Neural crest cell (in vitro differentiated cells): ENCODE results near the gene CYP2U1. TPM values are rescaled to one million over a fixed set of nuclear protein-coding genes. Genes with fewer than 3 reads are reported as not detected.

Source experiments
- DNase-seq: peaks from one replicate; pipeline ENCODE4 v3.0.0; 2021; ENCODE audit warnings: low read depth, mixed read lengths, low spot score
- H3K27ac Mint-ChIP-seq: one replicate; pipeline ENCODE4 v1.8.0; 2021; ENCODE audit warnings: mild to moderate bottlenecking, mixed read lengths; ENCODE audit not compliant: unreplicated experiment
- H3K27me3 Mint-ChIP-seq: 2 replicates; pipeline ENCODE4 v1.8.0; 2021; ENCODE audit warnings: low read depth, mild to moderate bottlenecking, mixed read lengths
- H3K36me3 Mint-ChIP-seq: 2 replicates; pipeline ENCODE4 v1.8.0; 2021; ENCODE audit warnings: low read depth, mild to moderate bottlenecking, mixed read lengths
- H3K4me1 Mint-ChIP-seq: 2 replicates; pipeline ENCODE4 v1.8.0; 2021; ENCODE audit warnings: mixed read lengths
- H3K4me3 Mint-ChIP-seq: one replicate; pipeline ENCODE4 v1.8.0; 2021; ENCODE audit warnings: mild to moderate bottlenecking, mixed read lengths
- H3K9me3 Mint-ChIP-seq: 2 replicates; pipeline ENCODE4 v1.8.0; 2021; ENCODE audit warnings: mixed read lengths
- total RNA-seq: library from RNA; stranded (reverse); gene quantifications from 2 replicates; pipeline ENCODE4 v1.2.1, GENCODE V29; 2021
- TF ChIP-seq, protein P1 (sequence below): fragments of 200-600 bp; sonication (generic); conservative IDR thresholded peaks from 2 replicates; pipeline ENCODE4 v1.5.0; 2021; ENCODE audit warnings: antibody characterized with exemption, mild to moderate bottlenecking

The CYP2U1 gene
- total RNA-seq, 1 donor from 2014 or later: 7.6 TPM

DNA sequence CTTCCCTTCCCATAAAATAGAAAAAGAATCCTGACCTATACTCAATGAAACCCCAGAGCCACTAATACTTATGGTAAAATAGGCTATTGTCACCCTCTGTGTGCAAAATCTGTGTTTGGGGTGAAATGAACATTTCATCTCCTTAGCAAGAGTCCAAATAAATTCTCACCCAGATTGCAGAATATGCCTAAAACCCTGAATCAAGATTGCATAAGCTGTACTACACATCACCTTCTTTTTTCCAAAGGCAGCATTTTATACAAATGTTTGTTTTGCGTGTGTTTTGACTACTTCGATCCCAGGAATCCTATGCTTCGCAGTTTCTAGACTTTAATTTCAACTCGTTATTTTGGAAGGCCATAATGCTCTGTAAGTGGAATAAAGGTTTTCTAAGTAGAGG lies 46.1 kb downstream of the CYP2U1 start:
- no peak overlapping the region for H3K27ac Mint-ChIP-seq
- H3K9me3 Mint-ChIP-seq: peaks cover 3% of the 10 kb centered on the region
- no peak overlapping the region for H3K4me3 Mint-ChIP-seq
- no peaks in the 10 kb centered on the region for H3K36me3 Mint-ChIP-seq
- TF ChIP-seq, protein P1, sequence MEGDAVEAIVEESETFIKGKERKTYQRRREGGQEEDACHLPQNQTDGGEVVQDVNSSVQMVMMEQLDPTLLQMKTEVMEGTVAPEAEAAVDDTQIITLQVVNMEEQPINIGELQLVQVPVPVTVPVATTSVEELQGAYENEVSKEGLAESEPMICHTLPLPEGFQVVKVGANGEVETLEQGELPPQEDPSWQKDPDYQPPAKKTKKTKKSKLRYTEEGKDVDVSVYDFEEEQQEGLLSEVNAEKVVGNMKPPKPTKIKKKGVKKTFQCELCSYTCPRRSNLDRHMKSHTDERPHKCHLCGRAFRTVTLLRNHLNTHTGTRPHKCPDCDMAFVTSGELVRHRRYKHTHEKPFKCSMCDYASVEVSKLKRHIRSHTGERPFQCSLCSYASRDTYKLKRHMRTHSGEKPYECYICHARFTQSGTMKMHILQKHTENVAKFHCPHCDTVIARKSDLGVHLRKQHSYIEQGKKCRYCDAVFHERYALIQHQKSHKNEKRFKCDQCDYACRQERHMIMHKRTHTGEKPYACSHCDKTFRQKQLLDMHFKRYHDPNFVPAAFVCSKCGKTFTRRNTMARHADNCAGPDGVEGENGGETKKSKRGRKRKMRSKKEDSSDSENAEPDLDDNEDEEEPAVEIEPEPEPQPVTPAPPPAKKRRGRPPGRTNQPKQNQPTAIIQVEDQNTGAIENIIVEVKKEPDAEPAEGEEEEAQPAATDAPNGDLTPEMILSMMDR: no peak
- DNase-seq: no peak
- H3K4me1 Mint-ChIP-seq: no peaks in the 10 kb centered on the region
- H3K27me3 Mint-ChIP-seq: no peaks in the 10 kb centered on the region

DNA sequence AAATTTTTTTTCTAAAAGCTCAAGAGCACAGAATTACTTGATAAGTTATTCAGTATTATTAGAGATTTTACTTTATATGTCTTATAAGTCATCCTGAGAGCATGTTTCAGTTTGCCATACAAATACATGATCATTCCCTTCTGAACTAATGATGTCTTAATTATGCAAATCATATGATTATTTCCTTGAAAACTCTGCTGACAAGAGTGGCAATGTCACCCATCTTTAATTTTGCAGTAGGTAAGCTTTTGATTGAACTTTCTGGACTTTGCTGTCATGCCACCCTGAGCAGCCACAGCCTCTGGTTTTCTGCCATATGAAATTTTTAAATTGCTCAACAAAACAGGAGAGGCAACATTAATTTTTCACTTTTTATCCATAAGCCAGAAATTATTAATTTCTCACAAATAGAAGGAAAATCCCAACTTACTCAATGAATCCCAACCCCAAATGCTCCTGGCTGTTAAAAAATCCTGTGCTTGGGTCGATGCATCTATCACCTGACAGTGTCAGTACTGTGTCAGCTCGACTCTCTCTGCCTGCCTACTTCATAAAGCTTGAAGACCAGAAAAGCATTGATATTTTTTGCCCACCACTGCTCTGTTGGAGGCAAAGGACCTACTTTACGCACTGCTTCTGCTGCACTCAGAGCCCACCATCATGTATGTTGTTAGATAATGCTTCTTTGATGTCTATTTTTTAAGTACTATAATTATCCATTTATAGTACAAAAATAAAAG lies 46.8 kb downstream of the CYP2U1 start:
- TF ChIP-seq, protein P1: no peak
- H3K9me3 Mint-ChIP-seq: peaks cover 3% of the 10 kb centered on the region
- no peak for DNase-seq

DNA sequence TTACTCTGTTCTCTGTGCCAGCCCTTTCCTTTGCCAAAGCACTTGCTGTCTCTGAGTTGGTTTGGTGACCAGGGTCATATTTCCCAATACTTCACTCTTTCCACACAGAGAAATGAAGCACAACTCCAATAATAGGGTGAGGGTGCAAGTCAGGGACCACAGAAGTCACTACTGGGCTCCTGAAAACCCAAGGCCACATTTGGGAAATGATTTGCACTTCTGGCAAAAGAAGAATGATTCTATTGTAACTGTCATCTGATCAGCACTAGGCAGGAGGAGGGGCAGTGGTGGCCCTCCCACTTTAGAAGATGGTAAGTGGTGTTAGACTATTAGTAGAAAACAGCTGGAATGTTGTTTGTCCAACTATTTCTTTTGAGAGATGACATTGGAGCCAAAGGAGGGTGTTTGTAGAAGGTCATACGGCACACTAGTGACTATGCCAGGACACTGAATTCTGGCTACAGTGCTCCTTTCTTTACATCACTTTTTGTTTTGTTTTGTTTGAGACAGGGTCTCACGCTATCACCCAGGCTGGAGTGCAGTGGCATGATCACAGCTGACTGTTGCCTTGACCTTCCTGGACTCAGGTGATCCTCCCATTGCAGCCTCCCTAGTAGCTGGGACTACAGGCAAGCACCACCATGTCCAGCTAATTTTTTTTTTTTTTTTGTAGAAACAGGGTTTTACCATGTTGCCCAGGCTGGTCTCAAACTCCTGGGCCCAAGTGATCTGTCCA lies 47.5 kb downstream of the CYP2U1 start:
- no peaks in the 10 kb centered on the region for H3K27me3 Mint-ChIP-seq
- no peak overlapping the region for H3K4me3 Mint-ChIP-seq
- TF ChIP-seq, protein P1: no peak
- no peaks in the 10 kb centered on the region for H3K4me1 Mint-ChIP-seq
- no peak overlapping the region for H3K27ac Mint-ChIP-seq
- no peaks in the 10 kb centered on the region for H3K36me3 Mint-ChIP-seq
- peaks cover 3% of the 10 kb centered on the region for H3K9me3 Mint-ChIP-seq
- no peak for DNase-seq

More for the DNA sequence above, 46.8 kb downstream of the CYP2U1 start:
- Mint-ChIP-seq H3K27me3 (no peaks in the 10 kb centered on the region), H3K27ac (no peak overlapping the region), H3K4me1 (no peaks in the 10 kb centered on the region), H3K36me3 (no peaks in the 10 kb centered on the region), H3K4me3 (no peak overlapping the region)

DNA sequence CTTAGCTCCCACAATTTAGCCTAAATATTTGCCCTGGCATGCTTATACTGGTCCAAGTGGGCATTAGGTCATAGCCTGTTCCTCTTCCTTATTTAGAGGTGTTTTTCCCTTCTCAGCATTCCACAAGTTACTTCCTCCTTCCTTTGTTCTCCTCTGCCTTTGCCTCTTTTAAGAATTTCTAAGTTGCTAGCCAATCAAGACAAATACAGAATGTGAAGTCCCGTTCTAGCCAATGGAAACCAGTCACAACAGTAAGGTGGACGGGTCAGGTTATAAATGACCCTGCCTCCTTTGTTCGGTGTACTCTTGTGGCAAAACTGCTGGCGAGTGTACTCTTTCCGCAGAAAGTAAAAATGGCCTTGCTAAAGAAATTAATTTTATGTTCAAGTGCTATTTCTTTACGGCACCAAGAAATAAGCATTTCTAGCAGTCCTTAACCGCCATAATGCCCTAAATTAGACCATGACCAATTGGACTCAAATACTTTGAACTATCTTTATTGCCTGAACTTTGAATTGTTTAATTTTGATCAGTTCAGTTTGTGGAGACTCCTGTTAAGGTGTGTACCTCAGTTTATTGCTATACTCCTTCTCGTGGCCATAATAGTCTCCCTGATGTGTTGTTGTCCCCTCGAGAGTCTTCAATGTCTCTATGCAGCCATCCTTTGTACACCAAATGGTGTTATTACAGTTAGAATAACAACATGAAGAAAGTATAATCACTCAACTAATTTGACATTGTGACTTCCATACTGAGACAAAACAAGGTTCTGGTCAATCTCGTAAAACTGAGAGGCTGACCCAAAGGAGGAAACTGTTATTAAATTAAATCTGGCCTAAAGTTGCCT lies 56.8 kb downstream of the CYP2U1 start:
- no peaks in the 10 kb centered on the region for H3K27me3 Mint-ChIP-seq
- DNase-seq: no peak
- peaks cover 36% of the 10 kb centered on the region for H3K4me1 Mint-ChIP-seq
- no peak overlapping the region for H3K27ac Mint-ChIP-seq
- TF ChIP-seq, protein P1: no peak
- H3K36me3 Mint-ChIP-seq: no peaks in the 10 kb centered on the region
- no peaks in the 10 kb centered on the region for H3K9me3 Mint-ChIP-seq
- H3K4me3 Mint-ChIP-seq: no peak overlapping the region

DNA sequence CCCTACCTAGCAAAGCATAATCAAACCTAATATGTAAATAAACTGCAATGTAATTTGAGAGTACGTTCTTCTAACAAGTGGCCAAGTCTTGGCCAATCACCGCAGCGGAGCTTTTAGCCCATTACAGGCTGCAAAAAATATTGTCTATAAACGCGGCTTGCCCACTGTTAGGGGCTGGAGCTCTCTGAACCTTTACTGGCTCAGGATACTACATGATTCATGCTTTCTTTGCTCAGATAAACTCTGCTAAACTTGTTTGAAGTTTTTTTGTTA lies 57.4 kb downstream of the CYP2U1 start:
- H3K9me3 Mint-ChIP-seq: no peaks in the 10 kb centered on the region
- TF ChIP-seq, protein P1: no peak
- H3K27ac Mint-ChIP-seq: no peak overlapping the region
- no peaks in the 10 kb centered on the region for H3K27me3 Mint-ChIP-seq
- H3K4me1 Mint-ChIP-seq: peaks cover 39% of the 10 kb centered on the region
- no peak for DNase-seq
- H3K36me3 Mint-ChIP-seq: no peaks in the 10 kb centered on the region
- no peak overlapping the region for H3K4me3 Mint-ChIP-seq
